Measurements from ENCODE around the gene HOMER3.

DNA sequence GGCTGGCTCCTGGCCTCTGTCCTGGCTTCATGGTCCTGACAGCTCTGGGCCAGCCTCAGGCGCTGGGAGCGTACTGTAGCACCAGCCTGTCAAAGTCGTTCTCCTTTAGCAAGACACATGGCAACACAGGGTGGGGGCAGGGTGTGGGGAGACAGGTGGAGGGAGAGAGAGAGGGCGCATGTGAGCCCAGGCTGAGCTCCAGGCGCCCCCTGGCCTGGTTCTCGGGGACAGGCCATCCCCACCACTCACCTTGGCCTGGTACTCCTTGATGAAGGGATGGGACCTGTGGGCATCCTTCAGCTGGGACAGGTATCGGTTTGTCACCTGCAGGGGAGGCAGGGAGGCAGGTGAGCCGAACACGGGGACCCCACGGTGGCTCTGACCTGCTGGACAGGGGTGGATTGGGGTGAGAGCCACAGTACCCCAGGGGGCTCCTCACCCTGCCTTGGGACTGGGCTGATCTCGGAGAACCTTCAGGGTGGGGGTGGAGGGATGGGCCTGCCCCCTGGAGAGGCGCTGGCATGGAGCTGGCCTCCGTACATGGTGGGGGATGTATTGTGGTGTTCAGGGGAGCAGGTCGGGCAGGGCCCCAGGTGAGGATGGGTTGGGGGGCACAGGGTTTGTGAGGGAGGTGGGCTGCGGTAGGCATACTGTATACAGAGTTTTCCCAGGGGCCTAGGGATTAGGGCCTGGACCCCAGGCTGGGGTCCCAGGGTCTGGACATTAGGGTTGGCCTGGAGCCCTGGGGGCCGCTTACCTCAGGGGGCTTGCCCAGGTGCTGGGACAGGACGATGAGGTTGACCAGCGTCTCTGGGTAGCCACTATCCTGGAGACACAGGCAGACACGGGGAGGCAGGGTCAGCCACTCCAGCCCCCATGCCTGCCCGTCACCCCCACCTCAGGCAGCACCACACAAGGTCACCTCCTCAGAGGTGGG lies 41.1 kb downstream of the HOMER3 start:
- no peak for TF ChIP-seq EZH2 (IDR thresholded peaks at IDR 0.05; ENCODE audit: borderline replicate concordance)
- TF ChIP-seq, protein P1, sequence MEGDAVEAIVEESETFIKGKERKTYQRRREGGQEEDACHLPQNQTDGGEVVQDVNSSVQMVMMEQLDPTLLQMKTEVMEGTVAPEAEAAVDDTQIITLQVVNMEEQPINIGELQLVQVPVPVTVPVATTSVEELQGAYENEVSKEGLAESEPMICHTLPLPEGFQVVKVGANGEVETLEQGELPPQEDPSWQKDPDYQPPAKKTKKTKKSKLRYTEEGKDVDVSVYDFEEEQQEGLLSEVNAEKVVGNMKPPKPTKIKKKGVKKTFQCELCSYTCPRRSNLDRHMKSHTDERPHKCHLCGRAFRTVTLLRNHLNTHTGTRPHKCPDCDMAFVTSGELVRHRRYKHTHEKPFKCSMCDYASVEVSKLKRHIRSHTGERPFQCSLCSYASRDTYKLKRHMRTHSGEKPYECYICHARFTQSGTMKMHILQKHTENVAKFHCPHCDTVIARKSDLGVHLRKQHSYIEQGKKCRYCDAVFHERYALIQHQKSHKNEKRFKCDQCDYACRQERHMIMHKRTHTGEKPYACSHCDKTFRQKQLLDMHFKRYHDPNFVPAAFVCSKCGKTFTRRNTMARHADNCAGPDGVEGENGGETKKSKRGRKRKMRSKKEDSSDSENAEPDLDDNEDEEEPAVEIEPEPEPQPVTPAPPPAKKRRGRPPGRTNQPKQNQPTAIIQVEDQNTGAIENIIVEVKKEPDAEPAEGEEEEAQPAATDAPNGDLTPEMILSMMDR (IDR thresholded peaks at IDR 0.05; ENCODE audit: poor library complexity): no peak

Measured in hepatocyte (in vitro differentiated cells).